Testis (tissue), 3 donors: ENCODE results near the gene INTS11. TPM values are rescaled to one million over a fixed set of nuclear protein-coding genes. Genes with fewer than 3 reads are reported as not detected.

ENCODE experiments used
- DNase-seq: peaks from one replicate; pipeline ENCODE4 v3.0.0-alpha.2; 2019
- H3K27ac ChIP-seq, 2 donors: fragments of 200-600 bp; sonication (generic); one replicate each; pipeline ENCODE4 v1.5.1; 2019
- H3K27me3 ChIP-seq: fragments of 200-600 bp; sonication (generic); one replicate; pipeline ENCODE4 v1.5.1; 2019
- H3K36me3 ChIP-seq: fragments of 200-600 bp; sonication (generic); one replicate; pipeline ENCODE4 v1.5.1; 2017; ENCODE audit warnings: low read depth; ENCODE audit errors: missing control alignments
- H3K4me1 ChIP-seq: fragments of 200-600 bp; sonication (generic); one replicate; pipeline ENCODE4 v1.5.1; 2019
- H3K4me3 ChIP-seq, 2 donors: fragments of 200-600 bp; sonication (generic); one replicate each; pipeline ENCODE4 v1.5.1; 2017 to 2019
- H3K9me3 ChIP-seq: fragments of 200-600 bp; sonication (generic); one replicate; pipeline ENCODE4 v1.5.1; 2017
- POLR2A ChIP-seq: fragments of 450-650 bp; IDR thresholded peaks from one replicate; pipeline ENCODE4 v1.6.1; 2017; ENCODE audit warnings: antibody characterized with exemption, mild to moderate bottlenecking, moderate library complexity
- WGBS, 2 donors: methylation state at CpG; one replicate each; pipeline ENCODE4 v1.1.5; 2018; 5-methylcytosine and 5-hydroxymethylcytosine counted together
- intact Hi-C: fragments of 100-400 bp; cut with DNase I; formaldehyde crosslinking; loops from one replicate; pipeline ENCODE4 v1.15.1; 2023; ENCODE audit warnings: low total_unique reads
- polyA plus RNA-seq: library from polyadenylated mRNA; stranded (reverse); fragments of 350-450 nt; fragmentation: Illumina TruSeq; extraction: RNeasy Lipid Tissue Mini Kit (QIAGEN cat#74804); gene quantifications from one replicate; pipeline ENCODE4 v1.2.3, GENCODE V29; 2014; ENCODE audit warnings: low read depth, low replicate concordance; ENCODE audit not compliant: insufficient read depth
- total RNA-seq, 2 donors: library from RNA; depleted of rRNA; stranded (reverse); fragments of >200 nt; gene quantifications; one replicate each; pipeline ENCODE4 v1.2.3, GENCODE V29; 2016
- TF ChIP-seq, protein P1 (sequence below), 3 experiments: fragments of 450-650 bp in 2 of 3; fragments of 200-600 bp in 1 of 3; sonication (generic) in 1 of 3; IDR thresholded peaks; one replicate each; pipeline ENCODE4 v1.5.1; 2016 to 2019; ENCODE audit warnings: antibody characterized with exemption in 3 of 3, mild to moderate bottlenecking in 2 of 3, moderate library complexity in 1 of 3

The INTS11 gene
- total and polyA plus RNA-seq, 3 donors from 2014 or later = 213 to 232 (median 220) TPM

DNA sequence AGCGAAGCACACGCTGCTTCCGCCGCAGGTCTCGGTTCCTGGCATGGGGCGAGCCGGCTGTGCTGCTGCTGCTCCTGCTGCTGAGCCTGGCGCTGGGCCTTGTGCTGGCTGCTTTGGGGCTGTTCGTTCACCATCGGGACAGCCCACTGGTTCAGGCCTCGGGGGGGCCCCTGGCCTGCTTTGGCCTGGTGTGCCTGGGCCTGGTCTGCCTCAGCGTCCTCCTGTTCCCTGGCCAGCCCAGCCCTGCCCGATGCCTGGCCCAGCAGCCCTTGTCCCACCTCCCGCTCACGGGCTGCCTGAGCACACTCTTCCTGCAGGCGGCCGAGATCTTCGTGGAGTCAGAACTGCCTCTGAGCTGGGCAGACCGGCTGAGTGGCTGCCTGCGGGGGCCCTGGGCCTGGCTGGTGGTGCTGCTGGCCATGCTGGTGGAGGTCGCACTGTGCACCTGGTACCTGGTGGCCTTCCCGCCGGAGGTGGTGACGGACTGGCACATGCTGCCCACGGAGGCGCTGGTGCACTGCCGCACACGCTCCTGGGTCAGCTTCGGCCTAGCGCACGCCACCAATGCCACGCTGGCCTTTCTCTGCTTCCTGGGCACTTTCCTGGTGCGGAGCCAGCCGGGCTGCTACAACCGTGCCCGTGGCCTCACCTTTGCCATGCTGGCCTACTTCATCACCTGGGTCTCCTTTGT, 9.2 kb upstream of the INTS11 start:
- H3K27ac ChIP-seq = no peak overlapping the region
- 70 to 80% methylated on average over 21 to 36 of the region's 36 CpGs for WGBS, 2 donors
- no peaks in the 10 kb centered on the region for H3K27me3 ChIP-seq
- DNase-seq = peak; percentile 77
- TF ChIP-seq, protein P1, sequence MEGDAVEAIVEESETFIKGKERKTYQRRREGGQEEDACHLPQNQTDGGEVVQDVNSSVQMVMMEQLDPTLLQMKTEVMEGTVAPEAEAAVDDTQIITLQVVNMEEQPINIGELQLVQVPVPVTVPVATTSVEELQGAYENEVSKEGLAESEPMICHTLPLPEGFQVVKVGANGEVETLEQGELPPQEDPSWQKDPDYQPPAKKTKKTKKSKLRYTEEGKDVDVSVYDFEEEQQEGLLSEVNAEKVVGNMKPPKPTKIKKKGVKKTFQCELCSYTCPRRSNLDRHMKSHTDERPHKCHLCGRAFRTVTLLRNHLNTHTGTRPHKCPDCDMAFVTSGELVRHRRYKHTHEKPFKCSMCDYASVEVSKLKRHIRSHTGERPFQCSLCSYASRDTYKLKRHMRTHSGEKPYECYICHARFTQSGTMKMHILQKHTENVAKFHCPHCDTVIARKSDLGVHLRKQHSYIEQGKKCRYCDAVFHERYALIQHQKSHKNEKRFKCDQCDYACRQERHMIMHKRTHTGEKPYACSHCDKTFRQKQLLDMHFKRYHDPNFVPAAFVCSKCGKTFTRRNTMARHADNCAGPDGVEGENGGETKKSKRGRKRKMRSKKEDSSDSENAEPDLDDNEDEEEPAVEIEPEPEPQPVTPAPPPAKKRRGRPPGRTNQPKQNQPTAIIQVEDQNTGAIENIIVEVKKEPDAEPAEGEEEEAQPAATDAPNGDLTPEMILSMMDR (IDR thresholded peaks at IDR 0.05) = no peak
- TF ChIP-seq POLR2A = no peak
- intact Hi-C loops = no loop called here
- H3K4me1 ChIP-seq = peaks cover 8% of the 10 kb centered on the region
- no peak overlapping the region for H3K4me3 ChIP-seq
- no peaks in the 10 kb centered on the region for H3K9me3 ChIP-seq
- H3K36me3 ChIP-seq = no peaks in the 10 kb centered on the region

DNA sequence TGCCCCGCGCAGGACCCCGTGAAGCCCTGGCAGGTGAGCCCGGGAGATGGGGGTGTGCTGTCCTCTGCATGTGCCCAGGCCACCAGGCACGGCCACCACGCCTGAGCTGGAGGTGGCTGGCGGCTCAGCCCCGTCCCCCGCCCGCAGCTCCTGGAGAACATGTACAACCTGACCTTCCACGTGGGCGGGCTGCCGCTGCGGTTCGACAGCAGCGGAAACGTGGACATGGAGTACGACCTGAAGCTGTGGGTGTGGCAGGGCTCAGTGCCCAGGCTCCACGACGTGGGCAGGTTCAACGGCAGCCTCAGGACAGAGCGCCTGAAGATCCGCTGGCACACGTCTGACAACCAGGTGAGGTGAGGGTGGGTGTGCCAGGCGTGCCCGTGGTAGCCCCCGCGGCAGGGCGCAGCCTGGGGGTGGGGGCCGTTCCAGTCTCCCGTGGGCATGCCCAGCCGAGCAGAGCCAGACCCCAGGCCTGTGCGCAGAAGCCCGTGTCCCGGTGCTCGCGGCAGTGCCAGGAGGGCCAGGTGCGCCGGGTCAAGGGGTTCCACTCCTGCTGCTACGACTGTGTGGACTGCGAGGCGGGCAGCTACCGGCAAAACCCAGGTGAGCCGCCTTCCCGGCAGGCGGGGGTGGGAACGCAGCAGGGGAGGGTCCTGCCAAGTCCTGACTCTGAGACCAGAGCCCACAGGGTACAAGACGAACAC, 8.5 kb upstream of the INTS11 start:
- no peak for DNase-seq
- Histone ChIP-seq H3K4me3 (no peak overlapping the region), H3K27ac (no peak overlapping the region), H3K9me3 (no peaks in the 10 kb centered on the region), H3K27me3 (no peaks in the 10 kb centered on the region), H3K36me3 (no peaks in the 10 kb centered on the region), H3K4me1 (peaks cover 8% of the 10 kb centered on the region)
- intact Hi-C loops = no loop called here
- 72 to 79% methylated on average over 14 to 48 of the region's 48 CpGs for WGBS, 2 donors
- no peak for TF ChIP-seq POLR2A
- TF ChIP-seq, protein P1 (IDR thresholded peaks at IDR 0.05) = no peak

DNA sequence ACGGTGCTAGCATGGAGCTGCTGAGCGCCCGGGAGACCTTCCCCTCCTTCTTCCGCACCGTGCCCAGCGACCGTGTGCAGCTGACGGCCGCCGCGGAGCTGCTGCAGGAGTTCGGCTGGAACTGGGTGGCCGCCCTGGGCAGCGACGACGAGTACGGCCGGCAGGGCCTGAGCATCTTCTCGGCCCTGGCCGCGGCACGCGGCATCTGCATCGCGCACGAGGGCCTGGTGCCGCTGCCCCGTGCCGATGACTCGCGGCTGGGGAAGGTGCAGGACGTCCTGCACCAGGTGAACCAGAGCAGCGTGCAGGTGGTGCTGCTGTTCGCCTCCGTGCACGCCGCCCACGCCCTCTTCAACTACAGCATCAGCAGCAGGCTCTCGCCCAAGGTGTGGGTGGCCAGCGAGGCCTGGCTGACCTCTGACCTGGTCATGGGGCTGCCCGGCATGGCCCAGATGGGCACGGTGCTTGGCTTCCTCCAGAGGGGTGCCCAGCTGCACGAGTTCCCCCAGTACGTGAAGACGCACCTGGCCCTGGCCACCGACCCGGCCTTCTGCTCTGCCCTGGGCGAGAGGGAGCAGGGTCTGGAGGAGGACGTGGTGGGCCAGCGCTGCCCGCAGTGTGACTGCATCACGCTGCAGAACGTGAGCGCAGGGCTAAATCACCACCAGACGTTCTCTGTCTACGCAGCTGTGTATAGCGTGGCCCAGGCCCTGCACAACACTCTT, 7.7 kb upstream of the INTS11 start:
- Histone ChIP-seq H3K27me3 (no peaks in the 10 kb centered on the region), H3K27ac (no peak overlapping the region), H3K4me3 (no peak overlapping the region), H3K36me3 (no peaks in the 10 kb centered on the region), H3K4me1 (peaks cover 8% of the 10 kb centered on the region), H3K9me3 (no peaks in the 10 kb centered on the region)
- intact Hi-C loops = no loop called here
- DNase-seq = no peak
- WGBS, 2 donors = 80 to 91% methylated on average over 4 to 57 of the region's 57 CpGs
- TF ChIP-seq, protein P1 (IDR thresholded peaks at IDR 0.05) = no peak
- TF ChIP-seq POLR2A = no peak

DNA sequence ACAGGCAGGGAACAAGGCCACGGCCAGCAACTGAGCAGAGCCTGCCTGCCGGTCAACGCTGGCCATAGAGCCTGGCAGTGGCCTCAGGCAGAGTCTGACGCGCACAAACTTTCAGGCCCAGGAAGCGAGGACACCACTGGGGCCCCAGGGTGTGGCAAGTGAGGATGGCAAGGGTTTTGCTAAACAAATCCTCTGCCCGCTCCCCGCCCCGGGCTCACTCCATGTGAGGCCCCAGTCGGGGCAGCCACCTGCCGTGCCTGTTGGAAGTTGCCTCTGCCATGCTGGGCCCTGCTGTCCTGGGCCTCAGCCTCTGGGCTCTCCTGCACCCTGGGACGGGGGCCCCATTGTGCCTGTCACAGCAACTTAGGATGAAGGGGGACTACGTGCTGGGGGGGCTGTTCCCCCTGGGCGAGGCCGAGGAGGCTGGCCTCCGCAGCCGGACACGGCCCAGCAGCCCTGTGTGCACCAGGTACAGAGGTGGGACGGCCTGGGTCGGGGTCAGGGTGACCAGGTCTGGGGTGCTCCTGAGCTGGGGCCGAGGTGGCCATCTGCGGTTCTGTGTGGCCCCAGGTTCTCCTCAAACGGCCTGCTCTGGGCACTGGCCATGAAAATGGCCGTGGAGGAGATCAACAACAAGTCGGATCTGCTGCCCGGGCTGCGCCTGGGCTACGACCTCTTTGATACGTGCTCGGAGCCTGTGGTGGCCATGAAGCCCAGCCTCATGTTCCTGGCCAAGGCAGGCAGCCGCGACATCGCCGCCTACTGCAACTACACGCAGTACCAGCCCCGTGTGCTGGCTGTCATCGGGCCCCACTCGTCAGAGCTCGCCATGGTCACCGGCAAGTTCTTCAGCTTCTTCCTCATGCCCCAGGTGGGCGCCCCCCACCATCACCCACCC, 6.9 kb upstream of the INTS11 start, which contains the start of gene TAS1R3:
TSS of gene TAS1R3 (plus strand) at position 213 of the 898 bp plus-strand sequence. CDS start at position 279, 66 bp downstream.
- intact Hi-C loops = no loop called here
- no peak within 1 kb of the TSS for H3K27ac ChIP-seq
- H3K27me3 ChIP-seq = no peaks in the 10 kb centered on the region
- H3K9me3 ChIP-seq = no peaks in the 10 kb centered on the region
- H3K4me3 ChIP-seq = no peak within 1 kb of the TSS
- no peak for TF ChIP-seq POLR2A
- 84 to 87% methylated on average over 27 to 41 of the region's 41 CpGs for WGBS, 2 donors
- H3K36me3 ChIP-seq = no peaks in the 10 kb centered on the region
- DNase-seq = no peak
- H3K4me1 ChIP-seq = peaks cover 8% of the 10 kb centered on the region
